Stimulated activated naive CD8-positive, alpha-beta T cell treated with anti-CD3 and anti-CD28 coated beads, Interleukin-15, Interleukin-2, amounts not matched to agents 100 ng/mL and 50 ng/mL, for 24 hours (primary cell): ENCODE measurements around the gene MBD3L5.
"Not testable (repeated sequence)": the region's sequence is repeated elsewhere in the genome, so short reads cannot be mapped to it uniquely, and the experiment has no call there.

ENCODE experiments used
- H3K27ac Mint-ChIP-seq: one replicate; pipeline ENCODE4 v1.8.0; 2021; ENCODE audit warnings: mild to moderate bottlenecking, mixed read lengths
- H3K27me3 Mint-ChIP-seq: one replicate; pipeline ENCODE4 v1.8.0; 2021; ENCODE audit warnings: mixed read lengths
- H3K36me3 Mint-ChIP-seq: one replicate; pipeline ENCODE4 v1.8.0; 2021; ENCODE audit warnings: low read depth, mixed read lengths
- H3K4me1 Mint-ChIP-seq: one replicate; pipeline ENCODE4 v1.8.0; 2021; ENCODE audit warnings: low read depth, mixed read lengths
- H3K4me3 Mint-ChIP-seq: one replicate; pipeline ENCODE4 v1.8.0; 2021; ENCODE audit warnings: mild to moderate bottlenecking, mixed read lengths
- H3K9me3 Mint-ChIP-seq: one replicate; pipeline ENCODE4 v1.8.0; 2021; ENCODE audit warnings: mixed read lengths

Gene MBD3L5

GRCh38 chr19:7030278-7030677, at the start of gene MBD3L5:
Gene MBD3L5, plus strand, starts transcription at chr19:7030578. Its CDS starts 34 bp downstream, at chr19:7030612.
- not testable (repeated sequence) for H3K9me3 Mint-ChIP-seq

GRCh38 chr19:6983448-6983847, 46.9 kb upstream of the MBD3L5 start:
- Mint-ChIP-seq H3K27me3 (no peaks in the 10 kb centered on the region), H3K4me1 (no peaks in the 10 kb centered on the region), H3K27ac (no peak overlapping the region), H3K36me3 (peaks cover 11% of the 10 kb centered on the region), H3K9me3 (peaks cover 23% of the 10 kb centered on the region), H3K4me3 (no peak overlapping the region)

More at GRCh38 chr19:7030278-7030677, at the start of gene MBD3L5:
- not testable (repeated sequence) for H3K27me3 Mint-ChIP-seq, H3K36me3 Mint-ChIP-seq, H3K4me1 Mint-ChIP-seq, H3K27ac Mint-ChIP-seq, H3K4me3 Mint-ChIP-seq

- Mint-ChIP-seq H3K4me3 (no peak overlapping the region), H3K9me3 (peaks cover 23% of the 10 kb centered on the region), H3K27ac (no peak overlapping the region), H3K36me3 (peaks cover 11% of the 10 kb centered on the region), H3K4me1 (no peaks in the 10 kb centered on the region), H3K27me3 (no peaks in the 10 kb centered on the region)
Measured at GRCh38 chr19:6987850-6988249, 42.5 kb upstream of the MBD3L5 start.

- Mint-ChIP-seq H3K4me1 (no peaks in the 10 kb centered on the region), H3K27ac (no peak overlapping the region), H3K9me3 (peaks cover 20% of the 10 kb centered on the region), H3K4me3 (no peak overlapping the region), H3K36me3 (peaks cover 11% of the 10 kb centered on the region), H3K27me3 (no peaks in the 10 kb centered on the region)
Measured at GRCh38 chr19:6988257-6988656, 42.1 kb upstream of the MBD3L5 start.

- H3K36me3 Mint-ChIP-seq, result peaks cover 8% of the 10 kb centered on the region
- H3K4me3 Mint-ChIP-seq, result no peak overlapping the region
- peak overlapping the region; percentile 54 for H3K27ac Mint-ChIP-seq
- H3K9me3 Mint-ChIP-seq, result peaks cover 14% of the 10 kb centered on the region
- H3K4me1 Mint-ChIP-seq, result peaks cover 6% of the 10 kb centered on the region
- no peaks in the 10 kb centered on the region for H3K27me3 Mint-ChIP-seq
Measured at GRCh38 chr19:6995054-6995453, 35.3 kb upstream of the MBD3L5 start.

GRCh38 chr19:6996810-6997209, 33.6 kb upstream of the MBD3L5 start:
- Mint-ChIP-seq H3K27me3 (no peaks in the 10 kb centered on the region), H3K4me1 (peaks cover 6% of the 10 kb centered on the region), H3K36me3 (peaks cover 8% of the 10 kb centered on the region), H3K9me3 (peaks cover 14% of the 10 kb centered on the region), H3K4me3 (no peak overlapping the region), H3K27ac (no peak overlapping the region)

GRCh38 chr19:6997679-6998445, 32.5 kb upstream of the MBD3L5 start:
- Mint-ChIP-seq H3K27ac (no peak overlapping the region), H3K27me3 (no peaks in the 10 kb centered on the region), H3K4me1 (peaks cover 6% of the 10 kb centered on the region), H3K9me3 (peaks cover 14% of the 10 kb centered on the region), H3K4me3 (no peak overlapping the region), H3K36me3 (peaks cover 8% of the 10 kb centered on the region)

- Mint-ChIP-seq H3K27me3 (no peaks in the 10 kb centered on the region), H3K4me1 (peaks cover 6% of the 10 kb centered on the region), H3K36me3 (peaks cover 6% of the 10 kb centered on the region), H3K9me3 (peaks cover 11% of the 10 kb centered on the region), H3K4me3 (no peak overlapping the region), H3K27ac (no peak overlapping the region)
Measured at GRCh38 chr19:6999933-7000332, 30.4 kb upstream of the MBD3L5 start.

- Mint-ChIP-seq H3K27me3 (no peaks in the 10 kb centered on the region), H3K27ac (no peak overlapping the region)
Measured at GRCh38 chr19:7000333-7000732, 30.0 kb upstream of the MBD3L5 start.

GRCh38 chr19:7000816-7001215, 29.6 kb upstream of the MBD3L5 start:
- Mint-ChIP-seq H3K27ac (no peak overlapping the region), H3K27me3 (no peaks in the 10 kb centered on the region), H3K4me3 (no peak overlapping the region), H3K4me1 (peaks cover 6% of the 10 kb centered on the region), H3K36me3 (no peaks in the 10 kb centered on the region), H3K9me3 (peaks cover 7% of the 10 kb centered on the region)

More at GRCh38 chr19:7000333-7000732, 30.0 kb upstream of the MBD3L5 start:
- H3K36me3 Mint-ChIP-seq, result peaks cover 2% of the 10 kb centered on the region
- peaks cover 6% of the 10 kb centered on the region for H3K4me1 Mint-ChIP-seq
- peaks cover 7% of the 10 kb centered on the region for H3K9me3 Mint-ChIP-seq
- no peak overlapping the region for H3K4me3 Mint-ChIP-seq

GRCh38 chr19:7004313-7004931, 26.0 kb upstream of the MBD3L5 start:
- Mint-ChIP-seq H3K27ac (no peak overlapping the region), H3K9me3 (no peaks in the 10 kb centered on the region), H3K27me3 (no peaks in the 10 kb centered on the region), H3K36me3 (no peaks in the 10 kb centered on the region), H3K4me1 (peaks cover 16% of the 10 kb centered on the region), H3K4me3 (no peak overlapping the region)

- H3K9me3 Mint-ChIP-seq, result no peaks in the 10 kb centered on the region
- H3K27ac Mint-ChIP-seq, result no peak overlapping the region
Measured at GRCh38 chr19:7006135-7006704, 24.2 kb upstream of the MBD3L5 start.

GRCh38 chr19:7007859-7008258, 22.5 kb upstream of the MBD3L5 start:
- H3K27ac Mint-ChIP-seq, result no peak overlapping the region
- no peak overlapping the region for H3K4me3 Mint-ChIP-seq
- H3K27me3 Mint-ChIP-seq, result no peaks in the 10 kb centered on the region
- no peaks in the 10 kb centered on the region for H3K36me3 Mint-ChIP-seq
- no peaks in the 10 kb centered on the region for H3K9me3 Mint-ChIP-seq
- peaks cover 33% of the 10 kb centered on the region for H3K4me1 Mint-ChIP-seq

More at GRCh38 chr19:7006135-7006704, 24.2 kb upstream of the MBD3L5 start:
- peaks cover 30% of the 10 kb centered on the region for H3K4me1 Mint-ChIP-seq
- no peak overlapping the region for H3K4me3 Mint-ChIP-seq
- no peaks in the 10 kb centered on the region for H3K27me3 Mint-ChIP-seq
- H3K36me3 Mint-ChIP-seq, result no peaks in the 10 kb centered on the region

- no peaks in the 10 kb centered on the region for H3K27me3 Mint-ChIP-seq
- H3K36me3 Mint-ChIP-seq, result no peaks in the 10 kb centered on the region
- H3K4me3 Mint-ChIP-seq, result no peak overlapping the region
- H3K27ac Mint-ChIP-seq, result peak overlapping the region; percentile 37
- H3K9me3 Mint-ChIP-seq, result no peaks in the 10 kb centered on the region
- H3K4me1 Mint-ChIP-seq, result peaks cover 47% of the 10 kb centered on the region
Measured at GRCh38 chr19:7010722-7011593, 19.4 kb upstream of the MBD3L5 start.
